Posterior cingulate gyrus (tissue), 11 donors: ENCODE data around the gene RPS6KA2.
A peak's percentile ranks its signal among the peaks of the same experiment; 100 is the strongest.
"Not testable (repeated sequence)": the region's sequence is repeated elsewhere in the genome, so short reads cannot be mapped to it uniquely, and the experiment has no call there.

Experiments used
- DNase-seq, 10 donors: peaks; one replicate each; pipeline versions ENCODE4 v3.0.0 to v3.0.0-alpha.2; 2020 to 2021; ENCODE audit warnings: mixed read lengths in 3 of 10
- intact Hi-C: fragments of 100-400 bp; cut with DNase I; formaldehyde crosslinking; loops from one replicate; pipeline ENCODE4 v1.15.1; 2023

Gene RPS6KA2

GRCh38 chr6:166400649-166401250, 226.3 kb downstream of the RPS6KA2 start:
- intact Hi-C loops: loop anchor here (1.0 to 2.0 kb wide), 3 partner anchors 92 to 244 kb away; partner anchors contain the start of gene PRR18
- peak in 7 of 10 donors; percentile 59 to 93 (median 67) for DNase-seq

GRCh38 chr6:166400181-166400580, 226.9 kb downstream of the RPS6KA2 start:
- DNase-seq: no peak
- intact Hi-C loops: loop anchor here (1.0 to 2.0 kb wide), 3 partner anchors 91 to 243 kb away; partner anchors contain the start of gene PRR18

GRCh38 chr6:166398348-166398747, 228.7 kb downstream of the RPS6KA2 start:
- DNase-seq: no peak
- intact Hi-C loops: no loop called here

GRCh38 chr6:166397849-166398248, 229.2 kb downstream of the RPS6KA2 start:
- DNase-seq: no peak
- intact Hi-C loops: no loop called here

- intact Hi-C loops: no loop called here
Observed at GRCh38 chr6:166395778-166396177, 231.3 kb downstream of the RPS6KA2 start.

GRCh38 chr6:166395351-166395750, 231.7 kb downstream of the RPS6KA2 start:
- intact Hi-C loops: no loop called here
- no peak for DNase-seq

More at GRCh38 chr6:166395778-166396177, 231.3 kb downstream of the RPS6KA2 start:
- no peak for DNase-seq

GRCh38 chr6:166394036-166394892, 232.8 kb downstream of the RPS6KA2 start:
- intact Hi-C loops: no loop called here
- no peak for DNase-seq

GRCh38 chr6:166393535-166393823, 233.6 kb downstream of the RPS6KA2 start:
- intact Hi-C loops: no loop called here

GRCh38 chr6:166392755-166393534, 234.1 kb downstream of the RPS6KA2 start:
- DNase-seq, intact Hi-C loops: not testable (repeated sequence)

More at GRCh38 chr6:166393535-166393823, 233.6 kb downstream of the RPS6KA2 start:
- no peak for DNase-seq

GRCh38 chr6:166389119-166389518, 237.9 kb downstream of the RPS6KA2 start:
- intact Hi-C loops: no loop called here
- DNase-seq: no peak

- intact Hi-C loops: no loop called here
- peak in 1 of 10 donors; percentile 41 for DNase-seq
Observed at GRCh38 chr6:166388290-166389004, 238.6 kb downstream of the RPS6KA2 start.

GRCh38 chr6:166387642-166388289, 239.3 kb downstream of the RPS6KA2 start:
- no peak for DNase-seq
- intact Hi-C loops: no loop called here

GRCh38 chr6:166387098-166387497, 240.0 kb downstream of the RPS6KA2 start:
- intact Hi-C loops: not testable (repeated sequence)

GRCh38 chr6:166386111-166386510, 240.9 kb downstream of the RPS6KA2 start:
- DNase-seq: peak in 1 of 10 donors; percentile 61
- intact Hi-C loops: no loop called here

More at GRCh38 chr6:166387098-166387497, 240.0 kb downstream of the RPS6KA2 start:
- DNase-seq: peak in 1 of 10 donors; percentile 22

- intact Hi-C loops: loop anchor here (2.0 to 5.0 kb wide), 4 partner anchors 53 to 243 kb away; partner anchors contain the start of genes PRR18 and RPS6KA2
- DNase-seq: peak in 1 of 10 donors; percentile 18
Observed at GRCh38 chr6:166383802-166384363, 243.2 kb downstream of the RPS6KA2 start.

GRCh38 chr6:166382933-166383801, 243.9 kb downstream of the RPS6KA2 start, which contains the start of gene MPC1:
TSS of gene MPC1 (minus strand) at chr6:166382940. CDS start at chr6:166382876, 64 bp downstream.
- intact Hi-C loops: loop anchor here (2.0 to 5.0 kb wide), 4 partner anchors 52 to 244 kb away; partner anchors contain the start of genes PRR18 and RPS6KA2
- peak; percentile 92 to 99 (median 96) for DNase-seq

- intact Hi-C loops: loop anchor here (2.0 to 5.0 kb wide), 4 partner anchors 52 to 245 kb away; partner anchors contain the start of genes PRR18 and RPS6KA2
- DNase-seq: peak in 2 of 10 donors; percentile 15 to 90
Observed at GRCh38 chr6:166382500-166382932, 244.5 kb downstream of the RPS6KA2 start.
